Muscle layer of duodenum (tissue), 2 donors: ENCODE data around the gene MAGI2.

Source experiments
- H3K27ac ChIP-seq: one replicate; pipeline ENCODE4 v1.7.0; 2013; ENCODE audit warnings: mild to moderate bottlenecking, low read length
- H3K27me3 ChIP-seq: one replicate; pipeline ENCODE4 v1.7.0; 2013; ENCODE audit warnings: low read depth, mild to moderate bottlenecking, control low read depth, low read length
- H3K36me3 ChIP-seq, 2 donors: one replicate each; pipeline ENCODE4 v1.7.0; 2013; ENCODE audit warnings: low read length in 2 of 2, control low read depth in 1 of 2, mild to moderate bottlenecking in 1 of 2; ENCODE audit not compliant: insufficient read depth in 2 of 2, control insufficient read depth in 1 of 2
- H3K4me1 ChIP-seq, 2 donors: one replicate each; pipeline ENCODE4 v1.7.0; 2013; ENCODE audit warnings: low read length in 2 of 2, mild to moderate bottlenecking in 2 of 2, control low read depth in 1 of 2, moderate library complexity in 1 of 2; ENCODE audit not compliant: insufficient read depth in 2 of 2, control insufficient read depth in 1 of 2
- H3K4me3 ChIP-seq, 2 donors: one replicate each; pipeline ENCODE4 v1.7.0; 2013; ENCODE audit warnings: low read length in 2 of 2, low read depth in 1 of 2, mild to moderate bottlenecking in 1 of 2
- H3K9me3 ChIP-seq, 2 donors: one replicate each; pipeline ENCODE4 v1.7.0; 2013; ENCODE audit warnings: low read length in 2 of 2, control low read depth in 1 of 2, mild to moderate bottlenecking in 1 of 2; ENCODE audit not compliant: control insufficient read depth in 1 of 2
- donor health status: healthy.

Gene MAGI2

GRCh38 chr7:78683566-78683965 is 769.9 kb downstream of the MAGI2 start:
- no peaks in the 10 kb centered on the region for H3K9me3 ChIP-seq
- no peaks in the 10 kb centered on the region for H3K27me3 ChIP-seq
- no peaks in the 10 kb centered on the region for H3K4me1 ChIP-seq
- H3K36me3 ChIP-seq: no peaks in the 10 kb centered on the region
- no peak overlapping the region for H3K27ac ChIP-seq
- no peak overlapping the region for H3K4me3 ChIP-seq

- no peaks in the 10 kb centered on the region for H3K4me1 ChIP-seq
- no peak overlapping the region for H3K27ac ChIP-seq
- H3K4me3 ChIP-seq: no peak overlapping the region
- H3K27me3 ChIP-seq: no peaks in the 10 kb centered on the region
- H3K36me3 ChIP-seq: no peaks in the 10 kb centered on the region
- H3K9me3 ChIP-seq: no peaks in the 10 kb centered on the region
These were observed 774.2 kb downstream of the MAGI2 start for GRCh38 chr7:78679112-78679876.

- Histone ChIP-seq H3K9me3 (no peaks in the 10 kb centered on the region), H3K27ac (no peak overlapping the region), H3K4me1 (no peaks in the 10 kb centered on the region), H3K4me3 (no peak overlapping the region), H3K27me3 (no peaks in the 10 kb centered on the region), H3K36me3 (no peaks in the 10 kb centered on the region)
These were observed 776.1 kb downstream of the MAGI2 start for GRCh38 chr7:78677391-78677790.

GRCh38 chr7:78675511-78675910 is 778.0 kb downstream of the MAGI2 start:
- Histone ChIP-seq H3K4me3 (no peak overlapping the region), H3K27ac (no peak overlapping the region), H3K36me3 (no peaks in the 10 kb centered on the region), H3K27me3 (no peaks in the 10 kb centered on the region), H3K9me3 (no peaks in the 10 kb centered on the region), H3K4me1 (no peaks in the 10 kb centered on the region)

- Histone ChIP-seq H3K9me3 (no peaks in the 10 kb centered on the region), H3K27ac (no peak overlapping the region), H3K27me3 (no peaks in the 10 kb centered on the region), H3K4me1 (no peaks in the 10 kb centered on the region), H3K36me3 (no peaks in the 10 kb centered on the region), H3K4me3 (no peak overlapping the region)
These were observed 780.2 kb downstream of the MAGI2 start for GRCh38 chr7:78673272-78673671.

- Histone ChIP-seq H3K4me1 (no peaks in the 10 kb centered on the region), H3K27me3 (no peaks in the 10 kb centered on the region), H3K36me3 (no peaks in the 10 kb centered on the region), H3K4me3 (no peak overlapping the region), H3K27ac (no peak overlapping the region), H3K9me3 (no peaks in the 10 kb centered on the region)
These were observed 790.5 kb downstream of the MAGI2 start for GRCh38 chr7:78662939-78663338.

- Histone ChIP-seq H3K27ac (no peak overlapping the region), H3K4me3 (no peak overlapping the region), H3K27me3 (no peaks in the 10 kb centered on the region), H3K9me3 (no peaks in the 10 kb centered on the region), H3K4me1 (no peaks in the 10 kb centered on the region), H3K36me3 (no peaks in the 10 kb centered on the region)
These were observed 803.5 kb downstream of the MAGI2 start for GRCh38 chr7:78649976-78650375.

GRCh38 chr7:78649236-78649635 is 804.2 kb downstream of the MAGI2 start:
- no peak overlapping the region for H3K27ac ChIP-seq
- no peaks in the 10 kb centered on the region for H3K9me3 ChIP-seq
- no peaks in the 10 kb centered on the region for H3K4me1 ChIP-seq
- H3K27me3 ChIP-seq: no peaks in the 10 kb centered on the region
- H3K36me3 ChIP-seq: no peaks in the 10 kb centered on the region
- H3K4me3 ChIP-seq: no peak overlapping the region

- H3K4me3 ChIP-seq: no peak overlapping the region
These were observed 810.7 kb downstream of the MAGI2 start for GRCh38 chr7:78642751-78643150.

GRCh38 chr7:78638364-78638763 is 815.1 kb downstream of the MAGI2 start:
- Histone ChIP-seq H3K36me3 (no peaks in the 10 kb centered on the region), H3K4me1 (no peaks in the 10 kb centered on the region), H3K27me3 (no peaks in the 10 kb centered on the region), H3K27ac (no peak overlapping the region), H3K9me3 (no peaks in the 10 kb centered on the region), H3K4me3 (no peak overlapping the region)

More at GRCh38 chr7:78642751-78643150, 810.7 kb downstream of the MAGI2 start:
- no peaks in the 10 kb centered on the region for H3K36me3 ChIP-seq
- H3K27ac ChIP-seq: no peak overlapping the region
- H3K9me3 ChIP-seq: no peaks in the 10 kb centered on the region
- H3K27me3 ChIP-seq: no peaks in the 10 kb centered on the region
- no peaks in the 10 kb centered on the region for H3K4me1 ChIP-seq

- Histone ChIP-seq H3K4me1 (no peaks in the 10 kb centered on the region), H3K36me3 (no peaks in the 10 kb centered on the region), H3K27ac (no peak overlapping the region), H3K27me3 (no peaks in the 10 kb centered on the region), H3K9me3 (no peaks in the 10 kb centered on the region), H3K4me3 (no peak overlapping the region)
These were observed 816.7 kb downstream of the MAGI2 start for GRCh38 chr7:78636727-78637126.
